ENCODE results near the gene USP8.
"Not testable (repeated sequence)": the region's sequence is repeated elsewhere in the genome, so short reads cannot be mapped to it uniquely, and the experiment has no call there.

The USP8 gene

GRCh38 chr15:50424066-50424890, at the start of gene USP8:
USP8 (plus strand) TSS chr15:50424405; CDS start chr15:50439074, 14,669 bp downstream.
- DNase-seq (ENCODE audit: low spot score): peak; percentile 87

GRCh38 chr15:50377867-50378751, 46.1 kb upstream of the USP8 start:
- DNase-seq (ENCODE audit: low spot score): no peak

DNA sequence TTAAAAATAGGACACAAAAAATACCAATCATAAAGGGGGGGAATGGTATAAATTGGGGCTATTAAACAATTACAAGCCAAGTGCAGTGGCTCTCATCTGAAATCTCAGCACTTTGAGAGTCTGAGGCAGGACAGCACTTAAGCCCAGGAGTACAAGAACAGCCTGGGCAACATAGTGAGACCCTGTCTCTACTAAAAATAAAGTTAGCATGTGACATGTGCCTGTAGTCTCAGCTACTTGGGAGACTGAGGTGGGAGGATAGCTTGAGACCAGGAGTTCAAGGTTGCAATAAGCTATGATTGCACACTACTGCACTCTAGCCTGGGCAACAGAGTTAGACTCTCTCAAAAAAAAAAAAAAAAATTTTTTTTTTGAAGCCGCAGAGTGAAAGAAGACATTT, 45.4 kb upstream of the USP8 start:
- no peak for DNase-seq (ENCODE audit: low spot score)

DNA sequence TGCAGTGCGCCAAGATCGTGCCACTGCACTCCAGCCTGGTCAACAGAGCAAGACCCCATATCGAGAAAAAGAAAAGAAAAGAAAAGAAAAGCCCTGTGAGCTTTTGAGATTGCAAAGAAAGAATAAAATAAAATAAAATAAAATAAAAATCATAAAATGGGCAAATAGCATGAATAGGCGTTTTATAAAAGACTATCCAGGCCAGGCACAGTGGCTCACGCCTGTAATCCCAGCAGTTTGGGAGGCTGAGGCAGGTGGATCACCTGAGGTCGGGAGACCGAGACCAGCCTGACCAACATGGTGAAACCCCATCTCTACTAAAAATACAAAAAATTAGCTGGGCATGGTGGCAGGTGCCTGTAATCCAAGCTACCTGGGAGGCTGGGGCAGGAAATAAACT, 44.8 kb upstream of the USP8 start:
- not testable (repeated sequence) for DNase-seq (ENCODE audit: low spot score)

DNA sequence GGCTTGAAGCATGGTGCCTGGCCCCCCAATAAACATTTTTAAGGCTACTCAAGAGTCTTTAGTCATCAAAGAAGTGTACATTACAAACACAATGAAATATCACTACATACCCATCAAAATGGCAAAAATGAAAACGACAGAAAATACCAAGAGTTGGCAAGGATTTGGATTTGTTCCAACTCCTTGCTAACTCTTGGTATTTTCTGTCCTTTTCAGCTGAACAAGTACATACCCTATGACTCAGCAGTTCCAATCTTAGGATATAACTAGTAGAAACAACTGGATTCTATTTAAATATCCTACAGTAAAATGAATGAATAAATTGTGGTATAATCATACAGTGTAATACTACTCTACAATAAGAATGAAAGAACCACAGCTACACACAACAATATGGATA, 44.1 kb upstream of the USP8 start:
- no peak for DNase-seq (ENCODE audit: low spot score)

DNA sequence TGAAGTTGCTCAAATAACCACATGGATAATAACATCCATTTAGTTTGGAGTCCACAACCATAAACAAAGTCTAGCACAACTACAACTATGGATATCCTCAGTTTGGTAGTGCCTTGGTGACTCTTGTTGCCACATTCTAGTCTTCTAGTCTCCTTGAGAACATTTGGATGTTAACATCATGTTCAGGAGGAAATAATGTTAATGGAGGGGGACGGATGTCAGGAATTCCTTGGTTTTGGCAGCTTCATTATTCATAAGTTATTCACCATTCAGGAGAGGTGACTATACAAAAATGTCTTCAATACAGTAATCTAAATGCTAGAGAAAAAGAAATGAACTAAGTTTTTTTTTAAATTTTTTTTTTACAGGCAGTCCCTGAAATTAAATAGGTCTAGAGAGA, 42.8 kb upstream of the USP8 start:
- peak; percentile 8 for DNase-seq (ENCODE audit: low spot score)

GRCh38 chr15:50382408-50382807, 41.8 kb upstream of the USP8 start:
- DNase-seq (ENCODE audit: low spot score): not testable (repeated sequence)

DNA sequence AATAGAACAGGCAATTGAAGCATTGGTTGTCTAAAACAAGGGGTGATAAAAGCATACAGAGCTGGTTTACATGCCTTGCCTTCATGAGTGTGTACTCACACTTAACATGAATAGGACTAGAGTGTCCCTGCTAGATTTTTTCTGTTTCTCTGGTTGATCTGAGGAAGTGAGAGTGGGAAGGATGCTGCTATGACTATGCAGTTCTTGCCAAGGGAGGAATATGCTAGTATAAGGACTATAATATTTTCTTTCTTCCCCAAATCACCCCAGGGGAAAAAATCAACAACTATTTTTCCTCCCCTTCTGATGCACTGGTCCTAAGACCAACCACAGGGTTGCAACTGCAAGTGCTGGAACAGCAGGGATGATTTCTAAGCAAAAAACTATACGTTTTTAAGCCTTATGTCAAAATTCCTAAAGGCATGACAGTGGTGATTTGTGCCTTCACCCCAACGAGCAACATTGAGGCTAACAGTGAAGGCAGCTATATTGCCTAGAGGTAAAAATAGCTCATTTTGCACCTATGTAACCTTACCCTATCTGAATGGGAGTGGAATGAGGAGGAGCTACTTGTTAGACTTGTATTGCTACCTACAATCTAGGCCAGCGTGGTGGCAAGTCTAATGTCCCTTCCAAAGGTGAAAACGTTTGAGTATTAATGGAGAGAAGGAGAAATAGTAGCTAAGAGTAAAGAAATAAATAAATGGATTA, 33.5 kb upstream of the USP8 start:
- DNase-seq (ENCODE audit: low spot score): no peak

DNA sequence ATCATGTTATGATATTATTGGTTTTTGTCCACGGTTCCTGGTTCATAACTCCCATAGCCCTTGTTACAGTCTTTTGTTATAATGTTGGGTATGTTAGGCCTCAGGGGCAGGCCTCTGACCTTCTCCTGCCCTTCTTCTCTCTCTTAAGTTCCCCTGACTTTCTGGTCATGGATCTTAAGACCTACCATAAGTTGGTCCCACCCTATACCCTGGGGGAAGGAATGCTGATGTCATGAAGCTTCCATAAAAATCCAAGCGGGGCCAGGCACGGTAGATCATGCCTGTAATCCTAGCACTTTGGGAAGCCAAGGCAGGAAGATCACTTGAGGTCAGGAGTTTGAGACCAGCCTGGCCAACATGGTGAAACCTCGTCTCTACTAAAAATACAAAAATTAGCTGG, 32.6 kb upstream of the USP8 start:
- not testable (repeated sequence) for DNase-seq (ENCODE audit: low spot score)

DNA sequence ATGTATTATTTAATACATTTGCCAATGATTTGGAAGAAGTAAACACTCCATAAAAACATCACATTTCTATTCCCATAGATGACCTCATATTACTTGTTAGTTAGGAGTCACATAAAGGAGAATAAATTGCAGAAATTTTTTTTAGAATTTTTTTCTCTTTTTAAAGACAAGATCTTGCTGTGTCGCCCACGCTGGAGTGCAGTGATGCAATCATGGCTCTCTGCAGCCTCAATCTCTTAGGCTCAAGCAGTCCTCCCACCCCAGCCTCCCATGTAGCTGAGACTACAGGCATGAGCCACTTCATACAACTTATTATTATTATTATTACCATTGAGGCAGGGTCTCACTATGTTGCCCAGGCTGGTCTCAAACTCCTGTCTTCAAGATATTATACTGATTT, 12.3 kb upstream of the USP8 start:
- no peak for DNase-seq (ENCODE audit: low spot score)

- no peak for DNase-seq (ENCODE audit: low spot score)
Observed at GRCh38 chr15:50414624-50415023, 9.6 kb upstream of the USP8 start.

GRCh38 chr15:50415752-50416404, 8.3 kb upstream of the USP8 start:
- no peak for DNase-seq (ENCODE audit: low spot score)

GRCh38 chr15:50416890-50417289, 7.3 kb upstream of the USP8 start:
- no peak for DNase-seq (ENCODE audit: low spot score)

DNA sequence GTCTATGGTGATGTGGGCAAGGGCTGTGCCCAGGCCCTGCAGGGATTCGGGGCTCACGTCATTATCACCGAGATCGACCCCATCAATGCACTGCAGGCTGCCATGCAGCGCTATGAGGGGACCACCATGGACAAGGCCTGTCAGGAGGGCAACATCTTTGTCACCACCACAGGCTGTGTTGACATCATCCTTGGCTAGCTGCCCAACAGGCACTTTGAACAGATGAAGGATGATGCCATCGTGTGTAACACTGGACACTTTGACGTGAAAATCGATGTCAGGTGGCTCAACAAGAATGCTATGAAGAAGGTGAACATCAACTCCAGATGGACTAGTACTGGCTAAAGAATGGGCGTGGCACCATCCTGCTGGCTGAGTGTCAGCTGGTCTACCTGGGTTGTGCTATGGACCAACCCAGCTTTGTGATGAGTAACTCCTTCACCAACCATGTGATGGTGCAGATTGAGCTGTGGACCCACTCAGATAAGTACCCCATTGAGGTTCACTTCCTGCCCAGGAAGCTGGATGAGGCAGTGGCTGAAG, 6.1 kb upstream of the USP8 start:
- no peak for DNase-seq (ENCODE audit: low spot score)

DNA sequence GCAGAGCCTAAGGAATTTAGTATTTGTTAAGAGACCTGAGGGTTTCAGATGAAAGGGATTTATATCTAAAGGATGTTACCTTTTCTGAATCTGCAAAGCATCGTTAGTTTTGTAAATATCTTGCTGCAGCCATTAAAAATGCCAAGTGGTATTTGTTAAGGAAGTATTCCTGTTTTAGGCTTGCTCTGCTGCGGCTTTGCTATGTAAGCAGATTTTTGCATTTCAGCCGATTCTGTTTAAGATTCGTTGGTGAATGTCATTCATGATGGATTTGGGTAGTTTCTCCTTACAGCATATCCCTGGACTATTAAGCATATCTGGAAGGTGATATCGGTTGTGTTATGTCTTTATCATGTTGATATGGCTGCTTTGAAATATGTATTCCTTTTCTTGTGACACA, 1.0 kb downstream of the USP8 start:
- DNase-seq (ENCODE audit: low spot score): no peak

DNA sequence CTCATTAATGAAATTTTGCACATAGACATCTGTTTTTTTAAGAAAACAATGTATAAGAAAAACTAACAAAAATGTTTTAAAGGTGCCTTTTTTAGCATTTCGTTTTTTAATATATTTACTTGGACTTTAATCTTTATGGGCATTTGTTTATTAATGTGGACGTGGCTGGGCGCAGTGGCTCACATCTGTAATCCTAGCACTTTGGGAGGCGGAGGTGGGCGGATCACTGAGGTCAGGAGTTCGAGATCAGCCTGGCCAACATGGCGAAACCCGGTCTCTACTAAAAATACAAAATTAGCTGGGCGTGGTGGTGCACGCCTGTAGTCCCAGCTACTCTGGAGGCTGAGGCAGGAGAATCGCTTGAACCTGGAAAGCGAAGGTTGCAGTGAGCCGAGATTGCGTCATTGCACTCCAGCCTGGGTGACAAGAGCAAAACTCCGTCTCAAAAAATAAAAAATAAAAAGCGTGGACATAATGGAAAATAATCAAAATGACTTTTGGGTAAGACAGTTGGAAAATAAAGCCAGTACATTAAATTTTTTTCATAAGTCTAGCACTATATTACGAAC, 1.6 kb downstream of the USP8 start:
- DNase-seq (ENCODE audit: low spot score): not testable (repeated sequence)

DNA sequence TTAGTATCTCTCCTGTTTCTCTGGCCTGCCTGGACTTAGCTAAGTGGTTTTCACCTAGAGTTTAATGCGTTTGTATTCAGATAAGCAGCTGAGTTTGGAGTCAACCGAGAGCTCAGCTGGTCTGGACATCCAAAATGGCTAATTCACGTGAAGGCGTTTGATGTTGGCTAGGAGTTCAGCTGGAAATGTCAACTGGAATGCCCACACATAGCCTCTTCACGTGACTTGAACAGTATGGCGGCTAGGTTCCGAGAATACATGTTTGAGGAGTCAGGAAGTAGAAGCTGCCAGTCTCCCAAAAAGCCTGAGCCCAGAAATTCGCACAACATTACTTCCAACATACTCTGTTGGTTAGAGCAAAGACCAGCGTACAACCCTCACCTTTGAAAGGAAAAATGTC, 2.2 kb downstream of the USP8 start:
- no peak for DNase-seq (ENCODE audit: low spot score)

DNA sequence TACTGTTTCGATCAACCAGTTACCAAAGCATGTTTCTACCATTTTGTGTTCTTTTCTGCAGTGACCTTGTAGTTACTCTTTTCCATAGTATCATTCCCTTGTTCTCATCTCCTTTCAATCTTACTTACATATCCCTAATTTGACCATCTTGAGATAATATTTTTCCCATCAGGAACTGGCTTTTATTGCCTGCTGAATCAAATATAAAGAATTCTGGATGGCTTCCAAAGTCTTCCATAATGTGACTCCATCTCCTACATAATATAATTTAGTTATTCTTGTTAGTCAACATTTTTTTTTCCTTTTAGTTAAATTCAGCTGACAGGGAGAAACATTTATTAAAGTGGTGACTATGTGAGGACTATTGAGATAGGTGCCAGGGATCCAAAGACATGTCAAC, 7.0 kb downstream of the USP8 start:
- DNase-seq (ENCODE audit: low spot score): no peak

DNA sequence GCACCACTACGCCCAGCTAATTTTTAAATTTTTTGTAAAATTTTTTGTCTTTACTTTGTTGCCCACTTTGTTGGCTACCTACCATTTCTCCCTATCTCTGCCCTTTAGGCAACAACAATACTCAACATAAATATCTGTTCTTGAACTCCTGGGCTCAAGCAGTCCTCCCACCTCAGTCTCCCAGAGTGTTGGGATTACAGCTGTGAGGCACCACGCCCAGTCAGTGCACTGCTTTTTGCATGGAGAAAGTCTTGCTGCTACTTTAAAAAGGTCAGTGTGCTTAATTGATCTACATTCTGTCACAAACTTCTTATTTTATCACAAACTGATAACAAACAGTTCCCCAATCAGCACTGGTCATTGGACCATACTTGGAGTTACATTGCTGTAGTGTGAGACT, 8.0 kb downstream of the USP8 start:
- DNase-seq (ENCODE audit: low spot score): no peak

- DNase-seq (ENCODE audit: low spot score): no peak
Observed at GRCh38 chr15:50435772-50436171, 11.6 kb downstream of the USP8 start.

DNA sequence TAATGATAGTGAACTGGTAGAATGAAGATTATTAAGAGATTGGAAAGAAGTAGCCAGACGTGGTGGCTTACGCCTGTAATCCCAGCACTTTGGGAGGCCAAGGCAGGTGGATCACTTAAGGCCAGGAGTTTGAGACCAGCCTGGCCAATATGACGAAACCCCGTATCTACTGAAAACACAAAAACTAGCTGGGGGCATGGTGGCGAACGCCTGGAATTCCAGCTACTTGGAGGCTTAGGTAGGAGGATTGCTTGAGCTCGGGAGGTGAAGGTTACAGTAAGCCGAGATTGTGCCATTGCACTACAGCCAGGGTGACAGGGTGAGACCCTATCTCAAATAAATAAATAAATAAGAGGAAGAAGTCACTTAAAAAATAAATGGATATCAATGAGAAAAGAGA, 14.0 kb downstream of the USP8 start:
- DNase-seq (ENCODE audit: low spot score): no peak

Measured in hepatic stellate cell (primary cell).